Measurements from ENCODE around the gene TMEM106C.
"Not testable (repeated sequence)": the region's sequence is repeated elsewhere in the genome, so short reads cannot be mapped to it uniquely, and the experiment has no call there.

Gene TMEM106C

DNA sequence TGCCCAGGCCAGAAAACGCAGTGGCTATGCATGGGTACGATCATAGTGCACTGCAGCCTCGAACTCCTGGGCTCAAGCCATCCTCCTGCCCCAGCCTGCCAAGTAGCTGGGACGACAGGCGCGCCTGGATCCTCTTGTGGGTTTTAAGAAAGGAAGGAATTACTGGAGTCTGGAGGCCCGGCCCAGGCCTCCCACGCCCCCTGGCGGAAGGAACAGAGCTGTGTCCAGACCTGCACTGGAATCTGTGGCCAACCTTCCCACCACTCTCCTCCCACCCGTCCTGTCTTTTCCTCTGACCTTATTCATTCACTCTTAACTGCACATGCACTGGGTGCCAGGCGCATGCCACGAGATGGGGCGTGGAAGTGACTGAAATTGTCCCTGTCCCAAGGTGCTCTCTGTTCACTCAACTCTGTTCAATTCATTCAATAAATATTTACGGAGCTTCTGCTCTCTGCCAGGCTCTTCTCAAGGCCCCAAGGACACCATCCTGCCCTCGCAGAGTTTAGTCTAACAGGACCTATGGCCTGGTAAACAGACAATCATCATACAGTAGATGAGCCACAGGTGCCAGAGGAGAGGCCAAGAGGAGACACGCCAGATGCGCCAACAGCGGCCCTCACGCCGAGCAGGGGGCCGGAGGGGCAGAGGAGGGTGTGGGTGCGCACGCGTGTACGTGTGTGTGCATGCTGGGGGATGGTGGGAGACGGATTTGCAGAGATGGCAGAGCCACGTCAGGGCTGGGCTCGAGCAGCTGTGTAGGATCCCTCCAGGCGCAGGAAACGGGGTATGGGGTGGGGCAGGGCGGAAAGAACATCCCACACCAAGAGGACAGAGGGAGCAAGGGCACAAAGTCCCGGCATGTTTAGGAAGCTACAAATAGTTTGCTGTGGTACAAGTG lies 13.7 kb upstream of the TMEM106C start:
- peak; percentile 26 for DNase-seq

DNA sequence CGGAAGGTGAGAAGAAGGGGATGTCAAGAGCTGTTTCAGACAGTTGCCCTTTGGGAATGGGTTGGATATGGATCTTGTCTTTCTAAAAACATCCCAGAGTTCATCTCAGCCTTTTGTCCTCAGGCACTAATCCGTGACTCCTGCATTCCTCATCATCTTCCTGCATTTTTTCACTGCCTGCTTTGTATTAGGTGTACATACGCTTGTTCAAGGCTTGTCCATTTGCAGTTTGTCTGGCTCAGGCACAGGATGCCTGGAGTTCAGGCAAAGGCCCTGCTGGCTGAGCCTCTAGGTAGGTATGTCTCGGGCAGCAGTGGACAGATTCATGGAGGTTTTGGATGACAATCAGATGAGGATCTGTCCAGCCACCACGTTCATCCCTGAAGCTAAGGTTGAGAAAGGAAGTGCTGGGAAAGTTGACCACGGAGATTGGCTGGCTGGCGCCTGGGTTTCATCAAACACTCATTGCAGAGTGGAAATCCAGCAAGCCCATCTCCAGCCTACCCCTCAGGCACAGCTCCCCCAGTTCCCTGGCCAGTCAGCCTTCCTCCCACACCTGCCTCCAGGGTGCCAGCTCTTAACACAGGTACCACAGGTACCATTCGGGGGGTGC lies 12.4 kb upstream of the TMEM106C start:
- no peak for DNase-seq

DNA sequence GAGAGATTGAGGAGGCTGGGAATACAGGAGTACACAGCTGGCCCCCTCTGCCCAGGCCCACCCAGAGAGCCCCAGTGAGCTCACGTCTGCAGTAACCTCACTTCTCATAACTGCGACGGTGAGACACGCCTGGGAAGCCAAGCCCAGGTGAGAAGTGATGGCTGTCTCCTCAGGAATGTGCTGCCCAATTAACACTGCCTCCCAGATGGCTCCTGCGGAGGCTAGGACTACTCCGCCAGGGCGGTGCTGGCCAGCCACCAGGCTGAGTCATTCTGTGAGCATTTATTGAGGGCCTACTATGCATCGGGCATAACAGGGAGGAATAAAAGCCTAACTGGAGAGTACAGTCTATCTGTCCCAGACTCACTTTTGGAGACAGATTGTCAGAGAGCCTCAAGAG lies 9.3 kb upstream of the TMEM106C start:
- no peak for DNase-seq

DNA sequence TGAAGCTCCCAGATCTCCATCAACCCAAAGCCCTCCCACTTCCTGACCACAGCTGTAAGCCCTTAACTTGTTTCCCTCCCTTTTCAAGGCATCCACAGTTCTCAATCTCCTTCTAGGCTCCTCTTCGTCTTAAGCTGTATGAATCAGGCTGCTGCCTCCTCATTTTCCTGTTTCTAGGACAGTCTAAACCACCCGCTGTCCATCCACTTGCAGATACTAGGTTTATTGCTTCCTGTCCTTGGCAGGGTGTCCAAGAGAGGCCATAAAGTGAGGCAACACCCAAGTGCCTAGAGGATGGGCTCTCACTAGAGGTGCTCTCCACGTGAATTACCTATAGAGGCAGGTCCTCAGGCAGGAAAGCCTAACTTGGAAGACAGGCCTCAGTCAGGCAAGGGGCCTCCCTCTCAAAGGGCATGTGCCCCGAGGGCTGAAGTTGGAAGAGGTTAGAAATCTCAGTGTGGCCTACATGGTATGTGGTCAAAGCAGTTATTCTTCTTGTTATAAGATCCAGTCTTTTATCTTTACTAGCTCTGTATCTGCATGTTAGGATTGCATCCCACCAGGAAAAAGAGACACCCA lies 8.8 kb upstream of the TMEM106C start:
- DNase-seq = no peak

DNA sequence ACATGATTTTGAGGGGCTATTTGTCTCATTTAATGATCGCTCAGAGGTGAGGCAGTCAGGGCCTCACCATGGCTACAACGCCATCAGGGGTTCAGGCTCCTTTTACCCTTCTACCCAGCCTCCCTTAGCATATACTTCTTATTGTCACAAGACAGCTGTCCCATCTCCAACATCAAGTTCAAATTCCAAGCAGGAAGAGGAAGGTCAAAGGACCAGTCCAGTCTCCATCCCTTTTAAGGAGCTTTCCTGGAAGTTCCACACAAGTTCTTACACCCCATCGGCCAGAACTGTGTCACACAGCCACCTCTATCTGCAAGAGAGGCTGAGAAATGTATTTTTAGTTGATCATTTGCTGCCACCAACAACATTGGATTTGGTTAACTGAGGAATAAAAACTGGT lies 8.3 kb upstream of the TMEM106C start:
- DNase-seq = no peak

DNA sequence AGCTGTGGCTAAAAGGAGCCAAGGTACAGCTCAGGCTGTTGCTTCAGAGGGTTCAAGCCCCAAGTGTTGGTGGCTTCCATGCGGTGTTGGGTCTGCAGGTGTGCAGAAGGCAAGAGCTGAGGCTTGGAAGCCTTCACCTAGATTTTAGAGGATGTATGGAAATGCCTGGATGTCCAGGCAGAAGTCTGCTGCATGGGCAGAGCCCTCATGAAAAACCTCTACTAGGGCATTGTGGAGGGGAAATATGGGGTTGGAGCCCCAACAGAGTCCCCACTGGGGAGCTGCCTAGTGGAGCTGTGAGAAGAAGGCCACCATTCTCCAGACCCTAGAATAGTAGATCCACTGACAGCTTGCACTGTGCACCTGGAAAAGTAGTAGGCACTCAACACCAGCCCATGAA lies 5.7 kb upstream of the TMEM106C start:
- DNase-seq = not testable (repeated sequence)

DNA sequence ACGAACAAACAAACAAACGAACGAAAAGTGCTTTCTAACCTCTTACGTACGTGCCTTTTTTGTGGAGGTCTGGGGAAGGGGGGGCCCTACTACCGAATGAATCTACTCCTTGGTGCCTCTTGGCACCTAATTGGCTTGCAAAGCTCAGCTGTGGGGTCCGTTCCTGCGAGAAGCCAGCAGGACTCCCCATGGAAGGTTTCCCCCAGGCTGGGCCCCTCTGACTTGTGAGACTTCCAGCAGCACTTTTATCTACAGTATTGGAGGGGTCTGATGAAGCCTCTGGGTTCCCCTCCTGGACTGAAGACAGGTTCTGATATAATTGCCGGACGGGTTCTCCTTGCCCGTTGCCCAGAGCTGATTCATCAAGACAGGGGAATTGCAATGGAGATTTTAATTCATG lies 1.2 kb upstream of the TMEM106C start:
- DNase-seq = no peak

DNA sequence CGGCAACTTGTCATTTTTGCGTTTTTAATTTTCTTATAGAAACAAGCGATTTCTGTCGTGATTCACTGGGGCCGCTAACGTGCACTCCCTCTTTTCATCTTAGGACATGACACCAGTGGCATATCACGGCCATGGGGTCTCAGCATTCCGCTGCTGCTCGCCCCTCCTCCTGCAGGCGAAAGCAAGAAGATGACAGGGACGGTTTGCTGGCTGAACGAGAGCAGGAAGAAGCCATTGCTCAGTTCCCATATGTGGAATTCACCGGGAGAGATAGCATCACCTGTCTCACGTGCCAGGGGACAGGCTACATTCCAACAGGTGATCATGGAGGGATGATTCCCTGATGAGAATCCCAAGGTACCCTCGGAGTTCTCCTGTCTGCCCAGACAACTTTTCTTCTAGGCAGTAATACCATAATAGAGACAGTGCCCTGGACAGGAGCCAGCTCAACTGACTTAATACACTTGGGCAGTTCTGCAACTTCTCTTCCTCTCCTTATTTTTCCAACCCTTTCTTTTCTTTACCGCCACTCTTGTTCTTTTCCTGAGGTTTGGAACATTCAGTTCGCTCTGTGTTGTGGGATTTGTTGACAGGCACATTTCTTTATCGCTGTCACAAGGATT lies 821 bp downstream of the TMEM106C start:
- no peak for DNase-seq

DNA sequence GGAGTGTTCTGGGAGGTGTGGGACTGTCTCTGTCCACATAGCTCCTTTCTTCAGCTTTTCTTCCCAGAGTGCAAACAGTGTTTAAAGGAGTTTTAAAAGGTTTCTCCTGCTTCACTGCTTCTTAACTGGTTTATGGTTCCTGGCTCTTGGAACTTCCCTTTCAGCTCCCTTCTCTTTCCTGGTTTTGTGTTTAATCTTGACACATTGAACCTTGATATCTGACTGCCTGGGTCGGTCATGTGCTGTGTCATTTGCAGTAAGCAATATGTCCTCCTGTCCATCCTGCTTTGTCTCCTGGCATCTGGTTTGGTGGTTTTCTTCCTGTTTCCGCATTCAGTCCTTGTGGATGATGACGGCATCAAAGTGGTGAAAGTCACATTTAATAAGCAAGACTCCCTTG lies 2.2 kb downstream of the TMEM106C start:
- no peak for DNase-seq

DNA sequence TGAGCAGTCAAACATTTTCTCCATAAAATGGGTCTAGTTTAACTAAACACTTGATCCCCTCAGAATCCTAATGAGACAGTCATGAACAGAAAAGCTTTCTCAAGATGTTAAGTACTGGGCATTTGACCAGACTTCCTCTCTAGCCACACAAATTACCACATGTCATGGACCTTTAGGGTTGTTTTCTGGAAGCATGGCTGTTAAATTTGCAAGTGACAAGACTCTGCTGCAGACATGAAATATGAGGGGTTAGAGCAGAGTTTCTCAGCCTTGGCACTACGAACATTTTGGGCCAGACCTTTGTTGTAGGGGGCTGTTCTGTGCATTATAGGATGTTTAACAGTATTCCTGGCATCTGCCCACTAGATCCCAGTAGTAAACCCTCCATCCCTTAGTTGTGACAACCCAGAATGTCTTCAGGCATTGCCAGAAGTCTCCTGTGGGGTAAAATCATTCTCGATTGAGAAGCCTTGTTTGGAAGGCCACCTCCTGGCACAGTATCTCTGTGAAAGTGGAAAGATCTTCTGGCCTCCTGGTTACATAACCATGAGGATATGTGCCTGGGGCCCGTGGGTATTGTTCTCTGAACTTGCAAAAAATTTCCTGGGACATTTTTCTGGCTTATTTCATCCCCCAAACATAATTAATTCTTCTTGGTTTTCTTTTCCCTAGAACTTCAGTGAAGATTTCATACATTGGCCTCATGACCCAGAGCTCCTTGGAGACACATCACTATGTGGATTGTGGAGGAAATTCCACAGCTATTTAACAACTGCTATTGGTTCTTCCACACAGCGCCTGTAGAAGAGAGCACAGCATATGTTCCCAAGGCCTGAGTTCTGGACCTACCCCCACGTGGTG lies 4.3 kb downstream of the TMEM106C start:
- no peak for DNase-seq

DNA sequence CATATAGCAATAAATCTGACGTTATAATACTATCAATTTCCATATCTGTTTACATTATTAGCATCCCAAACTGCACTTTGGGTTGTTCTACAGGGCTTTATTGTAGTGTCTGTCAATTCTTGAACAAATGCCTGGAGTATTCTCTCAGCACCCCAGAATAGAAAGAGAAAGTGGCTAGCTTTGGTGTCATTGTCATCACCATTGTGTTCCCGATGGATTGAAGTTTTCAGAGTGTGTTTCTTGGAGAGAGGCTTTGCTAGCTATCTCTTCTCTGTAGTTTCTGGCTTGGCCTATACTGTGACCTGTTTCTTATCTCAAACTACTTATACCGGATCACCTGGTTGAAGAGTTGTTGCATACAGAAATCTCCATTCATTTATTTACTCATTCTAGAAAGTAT lies 6.4 kb downstream of the TMEM106C start:
- no peak for DNase-seq

DNA sequence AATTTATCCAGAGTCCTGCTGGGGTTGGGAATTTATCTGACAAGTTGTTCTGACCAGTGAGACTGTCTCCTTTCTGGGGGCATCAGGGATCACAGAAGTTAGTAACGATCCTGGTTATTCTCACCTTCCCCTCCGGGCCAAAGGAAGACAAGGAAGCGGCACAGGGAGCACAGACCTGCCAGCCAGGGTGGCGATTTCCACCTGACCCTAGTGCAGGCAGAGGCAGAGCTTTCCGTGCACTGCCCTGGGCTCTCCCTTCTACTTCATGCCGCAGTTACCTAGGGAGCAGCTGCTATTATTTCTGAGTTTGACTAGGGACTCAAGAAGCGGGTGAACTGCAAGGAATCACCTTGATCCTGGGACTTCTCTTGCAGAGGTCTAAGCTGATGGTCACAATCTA lies 7.4 kb downstream of the TMEM106C start:
- no peak for DNase-seq

DNA sequence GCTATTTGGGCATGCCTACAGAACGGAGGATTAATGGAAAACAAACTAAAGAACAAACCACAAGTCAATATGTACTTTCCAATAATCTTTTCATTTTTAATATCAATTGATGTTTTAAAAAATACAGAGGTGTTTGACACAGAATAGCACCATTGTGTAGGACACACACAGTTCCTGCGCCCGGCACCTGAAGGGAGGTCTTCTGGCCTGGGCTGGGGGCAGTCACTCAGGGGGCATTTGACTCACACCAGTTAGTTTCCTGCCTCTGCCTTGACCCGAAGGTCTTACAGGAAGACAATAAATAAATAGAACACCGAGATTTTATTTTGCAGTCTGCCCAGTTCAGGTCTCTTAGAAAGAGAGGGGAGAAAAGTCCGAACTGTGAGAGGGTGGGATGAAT lies 9.5 kb downstream of the TMEM106C start:
- DNase-seq = no peak

DNA sequence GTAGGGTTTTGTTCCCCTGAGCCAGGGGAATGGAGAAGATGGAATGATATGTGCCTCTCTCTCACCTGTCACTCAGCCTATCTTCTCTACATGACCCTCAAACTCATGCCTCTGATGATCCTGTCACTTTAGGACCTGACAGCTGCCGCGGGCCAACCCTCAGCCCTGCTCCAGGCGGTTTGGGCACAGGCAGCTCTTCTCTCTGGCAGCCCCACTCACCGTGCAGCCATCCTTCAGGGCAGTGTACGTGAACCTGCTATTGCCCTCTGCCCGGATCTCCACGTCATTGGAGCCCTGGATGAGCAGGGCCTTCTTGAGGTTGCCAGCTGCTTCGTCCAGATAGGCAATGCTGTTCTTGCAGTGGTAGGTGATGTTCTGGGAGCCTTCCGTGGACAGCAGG lies 10.5 kb downstream of the TMEM106C start:
- DNase-seq = no peak

DNA sequence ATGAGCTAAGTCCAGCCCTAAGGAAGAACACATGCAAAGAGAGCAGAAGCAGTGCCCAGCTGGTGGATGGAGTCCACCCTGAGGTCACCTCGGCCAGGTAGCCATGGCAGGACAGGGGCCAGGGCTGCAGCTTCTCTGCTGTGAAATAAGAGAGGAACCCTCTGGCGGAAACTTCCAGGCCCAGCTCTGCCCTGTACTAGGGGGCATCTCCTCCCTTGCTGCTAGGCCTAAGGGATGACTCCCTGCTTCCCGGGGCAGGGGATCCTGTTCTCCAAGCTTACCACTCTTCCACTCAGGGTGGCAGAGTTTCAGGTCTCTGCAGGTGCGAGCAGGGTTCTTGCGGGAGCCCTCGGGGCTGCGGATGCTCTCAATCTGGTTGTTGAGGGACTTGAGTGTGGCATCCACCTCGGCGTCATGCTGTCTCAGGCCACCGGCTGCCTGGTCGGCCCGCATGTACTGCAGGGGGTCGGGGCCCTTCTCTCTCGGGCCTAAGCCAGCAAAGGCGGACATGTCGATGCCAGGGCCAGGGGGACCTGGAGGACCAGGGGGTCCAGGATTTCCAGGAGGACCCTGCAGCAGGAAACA lies 11.7 kb downstream of the TMEM106C start:
- no peak for DNase-seq

DNA sequence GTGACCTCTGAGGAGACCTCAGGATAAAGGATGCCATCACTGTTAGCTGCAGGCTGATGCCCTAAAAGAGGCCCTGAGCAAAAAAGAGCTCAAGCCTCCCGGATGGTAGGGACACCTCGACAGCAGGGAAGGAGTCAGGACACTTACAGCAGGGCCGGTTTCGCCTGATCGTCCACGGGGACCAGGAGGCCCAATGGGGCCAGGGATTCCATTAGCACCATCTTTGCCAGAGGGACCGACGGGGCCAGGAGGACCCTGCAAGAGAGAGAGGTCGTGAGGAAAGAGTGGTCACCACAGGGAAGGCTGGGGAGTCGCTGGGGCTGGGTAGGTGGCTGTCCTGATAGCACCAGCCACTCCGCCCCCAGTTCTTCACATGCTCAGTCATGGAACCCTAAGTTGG lies 12.4 kb downstream of the TMEM106C start:
- DNase-seq = no peak

DNA sequence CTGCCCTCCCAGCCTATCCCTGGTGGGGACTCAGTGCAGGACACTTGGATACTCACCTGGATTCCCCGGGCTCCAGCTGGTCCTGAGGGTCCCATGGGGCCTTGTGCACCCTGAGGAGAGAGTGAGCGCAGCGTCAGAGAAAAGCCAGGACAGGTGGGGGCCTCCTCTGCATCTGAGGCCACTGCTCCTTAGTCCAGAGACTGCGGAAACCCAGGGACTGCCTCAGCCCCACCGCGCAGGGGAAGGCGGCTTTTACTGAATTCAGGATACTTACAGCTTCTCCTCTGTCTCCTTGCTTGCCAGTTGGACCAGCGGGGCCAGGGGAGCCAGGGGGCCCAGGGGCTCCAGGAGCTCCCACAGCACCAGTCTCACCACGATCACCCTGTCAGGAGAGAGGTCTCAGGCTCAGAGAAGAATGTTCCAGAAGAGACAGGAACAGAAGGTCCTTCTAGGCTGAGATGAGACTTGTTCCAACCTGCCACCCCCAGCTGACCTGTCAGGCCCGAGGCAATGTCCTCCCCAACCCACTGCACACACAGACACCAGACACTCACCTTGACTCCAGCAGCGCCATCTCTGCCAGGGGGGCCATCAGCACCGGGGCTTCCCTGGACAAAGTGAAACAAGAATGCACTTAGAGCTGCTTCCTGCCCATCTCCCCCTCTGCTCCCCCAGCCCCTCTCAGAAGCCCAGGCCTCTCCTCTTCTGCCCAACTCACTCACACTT lies 13.8 kb downstream of the TMEM106C start:
- no peak for DNase-seq

DNA sequence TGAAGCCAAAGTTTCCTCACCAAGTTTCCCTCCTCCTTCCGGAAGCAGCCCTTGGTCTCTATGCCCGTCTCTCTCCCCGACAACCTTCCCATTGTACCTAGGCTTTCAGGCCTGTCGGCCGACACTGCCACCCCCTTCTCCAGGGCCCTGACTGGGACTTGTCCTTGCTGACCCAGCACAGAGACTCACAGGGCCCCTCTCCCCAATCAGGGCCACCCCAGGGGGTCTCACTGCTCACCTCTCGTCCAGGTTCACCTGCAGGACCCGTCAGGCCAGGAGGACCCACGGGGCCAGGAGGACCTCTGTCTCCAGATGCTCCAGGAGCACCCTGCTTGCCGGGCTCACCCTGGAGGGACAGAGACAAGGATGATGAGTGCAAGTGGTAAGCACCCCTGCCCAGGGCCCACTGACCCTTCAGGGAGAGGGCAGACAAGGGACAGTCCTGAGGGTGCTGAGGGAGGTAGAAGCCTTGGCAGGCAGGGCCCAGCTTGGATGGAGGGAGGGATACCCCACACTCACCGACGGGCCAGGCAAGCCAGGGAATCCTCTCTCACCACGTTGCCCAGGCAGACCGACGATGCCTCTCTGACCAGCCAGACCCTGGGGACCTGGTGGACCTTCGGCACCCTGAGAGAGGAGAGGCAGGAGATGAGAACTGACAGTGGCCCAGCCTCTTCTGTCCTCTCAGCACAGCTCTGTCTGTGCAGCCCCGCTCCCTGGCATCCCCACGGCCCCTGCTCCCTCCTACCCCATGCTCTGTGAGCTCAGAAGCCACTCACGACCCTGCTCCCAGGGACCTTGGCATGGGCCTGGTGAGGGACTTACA lies 14.6 kb downstream of the TMEM106C start:
- no peak for DNase-seq

DNA sequence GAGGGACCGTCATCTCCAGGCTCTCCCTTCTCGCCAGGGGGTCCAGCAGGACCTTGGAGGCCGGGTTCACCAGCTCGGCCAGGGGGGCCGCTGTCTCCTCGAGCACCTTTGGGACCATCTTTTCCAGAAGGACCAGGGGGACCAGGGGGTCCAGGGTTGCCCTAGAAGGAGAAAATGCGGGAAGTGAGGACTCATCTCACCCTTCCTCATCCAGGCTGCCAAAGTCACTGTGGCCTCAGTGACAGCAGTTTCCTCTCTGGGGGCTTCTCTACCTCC lies 15.1 kb downstream of the TMEM106C start:
- no peak for DNase-seq

DNA sequence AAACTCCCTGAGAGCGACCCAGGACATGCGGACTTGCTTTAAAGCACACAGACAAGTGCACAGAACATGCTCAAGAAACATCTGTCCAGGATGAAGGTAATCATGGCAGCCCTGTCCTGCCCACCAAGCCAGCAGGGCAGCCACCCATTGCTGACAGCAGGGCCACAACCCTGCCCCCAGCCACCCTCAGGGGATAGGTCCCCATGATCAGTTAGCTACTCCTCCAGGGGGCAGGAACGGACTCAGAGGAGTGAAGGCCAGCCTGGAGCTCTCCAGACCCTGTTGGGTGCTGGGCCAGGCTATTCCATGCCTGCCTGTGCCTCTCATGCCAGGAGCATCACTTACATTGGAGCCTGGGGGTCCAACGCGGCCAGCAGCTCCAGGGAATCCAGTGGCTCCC lies 15.8 kb downstream of the TMEM106C start:
- no peak for DNase-seq

DNA sequence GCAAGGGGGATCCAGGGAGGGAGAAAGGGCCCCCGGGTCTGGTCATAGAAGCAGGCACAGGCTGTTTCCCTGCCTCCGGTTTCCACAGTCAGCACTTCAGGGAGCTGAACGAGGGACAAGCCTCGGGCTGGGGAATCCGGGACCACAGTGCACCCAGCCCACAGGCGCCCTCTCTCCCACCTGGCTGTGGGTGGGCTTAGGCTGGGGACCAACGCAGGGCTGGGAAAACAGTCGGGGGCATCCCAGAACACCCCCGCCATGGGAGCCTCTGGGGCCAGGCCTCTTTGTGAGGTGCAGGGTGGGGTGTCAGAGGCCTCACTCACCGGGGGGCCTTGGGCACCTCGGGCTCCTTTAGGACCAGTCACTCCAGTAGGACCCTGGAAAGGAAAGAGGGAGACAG lies 16.3 kb downstream of the TMEM106C start:
- DNase-seq = no peak
